ENCODE results near the gene SELENOK.

- TF ChIP-seq CTCF (IDR thresholded peaks at IDR 0.05) (no peak), POLR2A (IDR thresholded peaks at IDR 0.05) (no peak), EP300 (IDR thresholded peaks at IDR 0.05) (no peak)
Measured at GRCh38 chr3:53859178-53859577, 32.5 kb downstream of the SELENOK start.
